Endothelial cell (in vitro differentiated cells): ENCODE measurements around the gene KLK13. TPM values are rescaled to one million over a fixed set of nuclear protein-coding genes. Genes with fewer than 3 reads are reported as not detected.

Experiments
- DNase-seq: peaks from one replicate; pipeline ENCODE4 v3.0.0; 2021; ENCODE audit warnings: low spot score
- H3K27ac Mint-ChIP-seq: one replicate; pipeline ENCODE4 v1.8.0; 2021; ENCODE audit warnings: mixed read lengths, inconsistent platforms; ENCODE audit not compliant: unreplicated experiment
- H3K27me3 Mint-ChIP-seq: one replicate; pipeline ENCODE4 v1.8.0; 2021; ENCODE audit warnings: mild to moderate bottlenecking, moderate library complexity, mixed read lengths, inconsistent platforms; ENCODE audit not compliant: unreplicated experiment
- H3K36me3 Mint-ChIP-seq: one replicate; pipeline ENCODE4 v1.8.0; 2021; ENCODE audit warnings: mild to moderate bottlenecking, low read depth, mixed read lengths, inconsistent platforms; ENCODE audit not compliant: unreplicated experiment
- H3K4me1 Mint-ChIP-seq: one replicate; pipeline ENCODE4 v1.8.0; 2021; ENCODE audit warnings: mild to moderate bottlenecking, mixed read lengths, inconsistent platforms; ENCODE audit not compliant: unreplicated experiment
- H3K4me3 Mint-ChIP-seq: one replicate; pipeline ENCODE4 v1.8.0; 2021; ENCODE audit warnings: mild to moderate bottlenecking, mixed read lengths, inconsistent platforms; ENCODE audit not compliant: unreplicated experiment
- H3K9me3 Mint-ChIP-seq: one replicate; pipeline ENCODE4 v1.8.0; 2021; ENCODE audit warnings: mixed read lengths, inconsistent platforms; ENCODE audit not compliant: unreplicated experiment
- CTCF ChIP-seq: fragments of 200-600 bp; sonication (generic); IDR thresholded peaks from one replicate; pipeline ENCODE4 v1.5.0; 2021; ENCODE audit warnings: antibody characterized with exemption; ENCODE audit not compliant: unreplicated experiment
- total RNA-seq: library from RNA; stranded (reverse); fragmentation: NEBNext Ultra II Directional; extraction: Animal tissue kit (Norgen Biotek cat#: 25700); gene quantifications from one replicate; pipeline ENCODE4 v1.2.1, GENCODE V29; 2021; ENCODE audit not compliant: unreplicated experiment

The KLK13 gene
- total RNA-seq, 1 donor from 2014 or later, result 0.67 TPM

- peaks cover 6% of the 10 kb centered on the region for H3K27me3 Mint-ChIP-seq
- H3K27ac Mint-ChIP-seq, result no peak overlapping the region
- peaks cover 2% of the 10 kb centered on the region for H3K4me1 Mint-ChIP-seq
- no peak for TF ChIP-seq CTCF
- DNase-seq, result no peak
- no peaks in the 10 kb centered on the region for H3K9me3 Mint-ChIP-seq
- H3K36me3 Mint-ChIP-seq, result no peaks in the 10 kb centered on the region
- no peak overlapping the region for H3K4me3 Mint-ChIP-seq
Observed at GRCh38 chr19:51025809-51026553, 38.9 kb downstream of the KLK13 start.

- Mint-ChIP-seq H3K9me3 (no peaks in the 10 kb centered on the region), H3K4me3 (no peak overlapping the region), H3K27ac (no peak overlapping the region), H3K4me1 (peaks cover 2% of the 10 kb centered on the region), H3K36me3 (no peaks in the 10 kb centered on the region), H3K27me3 (peaks cover 6% of the 10 kb centered on the region)
- no peak for TF ChIP-seq CTCF
- DNase-seq, result no peak
Observed at GRCh38 chr19:51025401-51025800, 39.5 kb downstream of the KLK13 start.

- Mint-ChIP-seq H3K9me3 (no peaks in the 10 kb centered on the region), H3K4me3 (no peak overlapping the region), H3K4me1 (peaks cover 7% of the 10 kb centered on the region), H3K27ac (no peak overlapping the region), H3K27me3 (peaks cover 7% of the 10 kb centered on the region), H3K36me3 (no peaks in the 10 kb centered on the region)
- DNase-seq, result no peak
- no peak for TF ChIP-seq CTCF
Observed at GRCh38 chr19:51024924-51025323, 40.0 kb downstream of the KLK13 start.

- no peak for DNase-seq
- no peak overlapping the region for H3K4me3 Mint-ChIP-seq
- no peaks in the 10 kb centered on the region for H3K9me3 Mint-ChIP-seq
Observed at GRCh38 chr19:51023946-51024345, 40.9 kb downstream of the KLK13 start.

More at GRCh38 chr19:51023946-51024345, 40.9 kb downstream of the KLK13 start:
- Mint-ChIP-seq H3K4me1 (peaks cover 9% of the 10 kb centered on the region), H3K36me3 (no peaks in the 10 kb centered on the region), H3K27me3 (peaks cover 8% of the 10 kb centered on the region), H3K27ac (no peak overlapping the region)
- TF ChIP-seq CTCF, result no peak
